Measurements from ENCODE around the gene NR1H2.

Gene NR1H2

DNA sequence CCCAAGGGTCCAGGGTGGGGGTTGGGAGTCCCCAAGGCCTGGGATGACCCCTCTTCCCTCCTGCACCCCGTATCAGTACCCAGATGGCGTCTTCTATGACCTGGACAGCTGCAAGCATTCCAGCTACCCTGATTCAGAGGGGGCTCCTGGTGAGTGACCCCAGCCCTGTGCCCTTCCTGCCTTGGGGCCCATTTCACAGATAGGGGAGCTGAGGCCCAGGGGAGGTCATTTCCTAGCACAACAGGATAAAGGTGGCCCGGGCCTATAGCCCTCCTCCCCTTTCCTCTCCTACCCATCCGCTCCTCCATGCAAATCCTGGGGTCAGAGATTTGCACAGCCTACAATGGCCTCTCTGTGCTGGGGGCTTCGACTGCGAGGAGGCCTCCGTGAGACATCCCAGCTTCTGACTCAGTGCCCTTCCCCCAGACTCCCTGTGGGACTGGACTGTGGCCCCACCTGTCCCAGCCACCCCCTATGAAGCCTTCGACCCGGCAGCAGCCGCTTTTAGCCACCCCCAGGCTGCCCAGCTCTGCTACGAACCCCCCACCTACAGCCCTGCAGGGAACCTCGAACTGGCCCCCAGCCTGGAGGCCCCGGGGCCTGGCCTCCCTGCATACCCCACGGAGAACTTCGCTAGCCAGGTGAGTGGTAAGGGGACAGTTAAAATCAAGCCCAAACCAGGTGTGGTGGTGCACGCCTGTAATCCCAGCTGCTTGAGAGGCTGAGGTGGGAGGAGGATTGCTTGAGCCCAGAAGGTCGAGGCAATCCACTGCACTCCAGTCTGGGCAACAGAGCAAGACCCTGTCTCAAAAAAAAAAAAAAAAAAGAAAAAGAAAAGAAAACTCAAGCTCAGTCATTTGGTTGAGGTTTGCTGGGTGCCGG, 46.4 kb downstream of the NR1H2 start:
- no peak for DNase-seq (ENCODE audit: low read depth, low spot score)

DNA sequence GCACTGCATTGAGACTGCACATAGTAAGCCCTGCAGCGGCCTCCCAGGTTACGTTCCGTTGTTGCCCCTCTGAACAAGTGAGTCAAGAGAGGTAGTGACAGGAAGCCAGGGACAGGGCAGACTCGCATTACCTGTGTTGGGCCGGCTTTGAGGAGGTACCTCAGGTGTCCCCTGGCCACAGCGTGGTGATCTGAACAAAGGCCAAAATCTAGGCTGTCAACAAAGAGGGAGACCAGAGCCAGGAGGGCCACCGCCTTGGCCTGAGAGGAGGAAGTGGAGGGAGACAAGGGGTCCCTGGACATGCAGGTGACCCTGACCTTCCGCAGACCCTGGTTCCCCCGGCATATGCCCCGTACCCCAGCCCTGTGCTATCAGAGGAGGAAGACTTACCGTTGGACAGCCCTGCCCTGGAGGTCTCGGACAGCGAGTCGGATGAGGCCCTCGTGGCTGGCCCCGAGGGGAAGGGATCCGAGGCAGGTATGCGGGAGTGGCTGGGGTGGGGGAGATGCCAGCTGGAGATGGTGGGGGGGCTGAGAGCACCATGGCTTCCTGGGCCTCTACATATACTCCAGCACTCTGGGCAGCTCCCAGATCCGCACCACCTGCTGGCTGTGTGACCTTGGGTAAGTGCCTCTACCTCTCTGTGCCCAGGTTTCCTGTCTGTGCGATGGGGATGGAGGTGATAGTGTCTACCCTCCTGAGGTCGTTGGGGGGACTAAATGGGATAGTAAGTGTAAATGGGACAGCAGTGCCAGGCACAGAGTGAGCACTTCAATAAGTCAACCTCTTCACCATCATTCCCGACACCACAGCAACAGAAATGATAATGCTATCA, 47.2 kb downstream of the NR1H2 start:
- DNase-seq (ENCODE audit: low read depth, low spot score) = no peak

DNA sequence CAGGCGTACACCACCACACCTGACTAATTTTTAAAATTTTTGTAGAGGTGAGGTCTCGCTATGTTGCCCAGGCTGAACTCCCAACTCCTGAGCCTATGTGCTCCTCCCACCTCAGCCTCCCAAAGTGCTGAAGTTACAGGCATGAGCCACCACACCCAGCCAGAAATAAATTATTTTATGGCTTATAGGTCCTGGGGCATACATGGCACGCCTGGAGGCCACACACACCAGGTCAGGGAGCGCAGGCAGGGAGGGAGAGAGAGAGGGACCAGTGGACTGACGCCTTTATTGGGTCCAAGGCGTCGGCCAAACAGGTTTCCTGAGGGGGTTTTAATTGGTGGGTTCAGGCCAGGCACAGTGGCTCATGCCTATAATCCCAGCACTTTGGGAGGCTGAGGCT, 49.3 kb downstream of the NR1H2 start:
- no peak for DNase-seq (ENCODE audit: low read depth, low spot score)

DNA sequence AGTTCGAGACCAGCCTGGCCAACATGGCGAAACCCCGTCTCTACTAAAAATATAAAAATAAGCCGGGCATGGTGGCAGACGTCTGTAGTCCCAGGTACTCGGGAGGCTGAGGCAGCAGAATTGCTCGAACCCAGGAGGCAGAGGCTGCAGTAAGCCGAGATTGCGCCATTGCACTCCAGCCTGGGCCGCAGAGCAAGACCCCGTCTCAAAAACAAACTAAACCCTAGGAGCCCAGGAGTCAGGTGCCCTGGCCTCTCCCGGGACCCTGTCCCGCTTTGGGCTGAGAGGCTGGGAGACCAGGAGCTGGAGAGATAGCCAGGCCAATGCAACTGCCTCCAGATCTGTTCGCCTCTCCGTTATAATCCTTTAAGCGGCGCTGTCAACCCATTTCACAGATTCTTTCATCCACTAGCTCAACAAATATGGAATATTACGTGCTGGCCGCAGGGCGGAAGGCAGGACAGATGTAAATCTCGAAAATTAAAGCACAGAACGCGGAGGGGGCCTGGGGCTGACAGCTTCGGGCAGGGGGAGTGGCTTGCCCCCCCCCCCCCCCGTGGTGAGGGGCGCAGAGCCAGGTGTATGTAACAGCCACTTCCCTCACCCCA, 51.2 kb downstream of the NR1H2 start:
- no peak for DNase-seq (ENCODE audit: low read depth, low spot score)

DNA sequence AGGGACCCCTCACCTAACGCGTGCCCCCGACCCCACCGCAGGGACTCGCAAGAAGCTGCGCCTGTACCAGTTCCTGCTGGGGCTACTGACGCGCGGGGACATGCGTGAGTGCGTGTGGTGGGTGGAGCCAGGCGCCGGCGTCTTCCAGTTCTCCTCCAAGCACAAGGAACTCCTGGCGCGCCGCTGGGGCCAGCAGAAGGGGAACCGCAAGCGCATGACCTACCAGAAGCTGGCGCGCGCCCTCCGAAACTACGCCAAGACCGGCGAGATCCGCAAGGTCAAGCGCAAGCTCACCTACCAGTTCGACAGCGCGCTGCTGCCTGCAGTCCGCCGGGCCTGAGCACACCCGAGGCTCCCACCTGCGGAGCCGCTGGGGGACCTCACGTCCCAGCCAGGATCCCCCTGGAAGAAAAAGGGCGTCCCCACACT, 51.8 kb downstream of the NR1H2 start:
- peak; percentile 86 for DNase-seq (ENCODE audit: low read depth, low spot score)

DNA sequence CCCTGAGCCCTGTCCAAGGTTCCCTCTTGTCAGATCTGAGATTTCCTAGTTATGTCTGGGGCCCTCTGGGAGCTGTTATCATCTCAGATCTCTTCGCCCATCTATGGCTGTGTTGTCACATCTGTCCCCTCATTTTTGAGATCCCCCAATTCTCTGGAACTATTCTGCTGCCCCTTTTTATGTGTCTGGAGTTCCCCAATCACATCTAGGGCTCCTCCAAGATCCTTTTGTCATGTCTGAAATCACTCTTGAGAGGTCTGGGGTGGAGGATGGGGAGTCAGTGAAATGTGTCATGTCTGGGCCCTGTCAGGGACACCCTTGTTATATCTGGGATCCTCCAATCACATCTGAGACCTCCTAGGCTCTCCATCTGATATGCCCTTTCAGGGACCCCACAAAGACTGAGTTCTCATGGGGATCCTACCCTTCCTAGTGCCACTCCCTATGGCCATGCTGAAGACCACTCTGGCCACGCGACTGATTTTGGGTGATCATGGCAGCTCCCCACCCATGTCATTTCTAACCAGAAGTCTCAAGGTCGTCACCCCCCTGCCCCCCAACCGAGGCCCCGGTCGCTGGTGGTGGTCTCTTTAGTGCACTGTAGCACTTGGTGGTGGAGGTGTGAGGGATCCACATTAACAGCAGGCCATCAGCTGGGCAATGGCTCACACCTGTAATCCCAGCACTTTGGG, 52.7 kb downstream of the NR1H2 start:
- DNase-seq (ENCODE audit: low read depth, low spot score) = no peak

DNA sequence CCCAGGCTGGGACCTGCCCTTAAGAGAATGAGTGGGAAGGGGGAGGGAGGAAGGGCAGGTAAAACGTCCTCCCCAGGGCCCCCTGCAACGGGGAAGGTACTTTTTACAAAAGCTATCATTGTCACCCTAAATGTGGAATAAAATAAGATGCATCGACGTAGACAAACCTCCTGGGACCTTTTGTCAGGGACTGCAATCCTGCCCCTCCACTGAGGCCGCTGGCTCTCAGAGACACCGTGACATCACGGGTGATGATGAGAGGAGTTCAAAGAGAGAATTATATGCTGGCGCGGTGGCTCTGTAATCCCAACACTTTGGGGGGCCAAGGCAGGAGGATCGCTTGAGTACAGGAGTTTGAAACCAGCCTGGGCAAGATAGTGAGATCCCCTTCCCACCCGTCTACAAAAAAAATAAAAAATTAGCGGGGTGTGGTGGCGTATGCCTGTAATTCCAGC, 54.7 kb downstream of the NR1H2 start:
- no peak for DNase-seq (ENCODE audit: low read depth, low spot score)

DNA sequence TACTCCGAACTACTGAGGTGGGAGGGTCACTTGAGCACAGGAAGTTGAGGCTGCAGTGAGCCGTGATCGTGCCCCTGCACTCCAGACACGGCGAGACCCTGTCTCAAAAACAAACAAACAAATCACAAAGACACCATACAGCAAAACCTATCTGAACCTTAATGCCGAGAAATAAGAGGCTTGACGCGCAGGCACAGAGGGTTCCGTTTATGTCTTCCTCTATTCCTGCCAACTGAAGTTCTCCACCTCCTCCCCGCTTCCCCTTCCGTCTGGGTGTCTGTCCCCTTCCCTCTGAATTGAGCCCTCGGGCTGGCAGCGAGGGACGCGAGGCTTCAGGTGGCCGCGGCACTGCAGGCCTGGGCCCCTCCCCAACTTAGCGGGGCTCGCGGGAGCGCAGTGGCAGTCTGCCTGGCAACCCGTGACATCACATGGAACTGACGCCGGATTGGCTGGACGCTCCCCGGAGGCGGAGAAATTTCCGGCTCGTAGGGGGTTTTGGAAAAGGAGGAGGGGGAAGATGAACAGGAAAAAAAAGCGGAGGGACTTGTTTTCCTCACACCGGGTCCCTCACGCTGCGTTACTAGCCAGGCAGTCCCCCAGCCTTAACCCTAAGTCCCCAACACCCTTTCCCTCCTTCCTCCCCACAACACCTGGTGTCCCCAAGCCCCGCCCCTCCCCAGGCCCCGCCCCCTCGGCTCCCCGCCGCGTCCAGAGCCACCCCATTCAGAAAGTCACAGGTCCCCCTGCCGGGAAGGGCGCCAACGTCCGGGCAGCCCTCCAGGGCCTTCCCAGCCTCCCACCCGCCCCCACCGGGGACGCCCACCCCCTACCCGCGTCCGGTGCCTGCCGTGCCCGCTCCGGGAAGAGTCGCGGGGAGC, 55.3 kb downstream of the NR1H2 start:
- peak; percentile 92 for DNase-seq (ENCODE audit: low read depth, low spot score)

DNA sequence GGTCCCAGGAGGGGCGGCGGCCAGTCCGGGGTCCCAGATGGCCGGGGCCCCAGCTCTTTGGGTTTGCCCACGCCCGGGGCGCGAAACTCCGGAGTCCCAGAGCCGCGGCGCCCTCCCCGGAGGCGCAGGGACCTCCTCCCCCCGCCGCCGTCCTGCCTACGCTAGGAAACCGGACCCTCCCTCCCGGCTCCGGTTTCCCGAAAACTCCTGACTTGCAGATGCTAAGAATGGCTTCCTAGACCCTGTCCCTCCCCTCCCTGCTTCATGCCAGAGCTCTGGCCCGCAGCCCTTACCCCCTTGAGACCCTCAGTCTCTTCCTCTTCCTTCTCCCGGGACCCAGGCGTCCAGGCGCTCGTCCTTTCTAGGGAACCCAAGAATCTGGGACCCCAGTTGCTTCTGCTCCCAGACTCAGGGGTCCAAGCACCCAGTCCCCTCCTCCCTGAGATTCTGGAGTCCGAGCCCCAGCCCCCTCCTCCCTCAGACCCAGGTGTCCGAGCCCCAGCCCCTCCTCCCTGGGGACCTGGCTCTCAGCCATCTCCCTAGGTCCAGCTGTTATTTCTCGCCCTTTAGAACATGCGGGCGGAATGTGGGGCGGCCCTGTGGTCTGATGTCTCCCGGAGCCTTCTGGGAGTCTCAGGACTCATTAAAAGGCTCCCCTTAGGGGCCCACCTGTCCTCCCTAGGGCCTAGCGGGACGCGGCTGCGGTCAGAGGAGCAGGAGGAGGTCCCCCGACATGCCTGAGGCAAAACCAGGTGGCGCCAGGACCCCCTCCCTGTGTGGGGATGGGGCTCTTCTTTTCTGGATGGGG, 56.2 kb downstream of the NR1H2 start, which contains the start of gene MYBPC2:
Gene MYBPC2 (plus strand): TSS at position 672 of the 808 bp plus-strand sequence. CDS start 62 bp downstream, at position 734.
- DNase-seq (ENCODE audit: low read depth, low spot score) = peak; percentile 49

Data from astrocyte of the hippocampus (primary cell).